Adipocyte (in vitro differentiated cells): ENCODE measurements around the gene EML6.

Experiments
- DNase-seq: peaks from one replicate; pipeline ENCODE4 v3.0.0-alpha.2; 2015; ENCODE audit warnings: low read depth
- H3K27me3 ChIP-seq: replicated peaks from 2 replicates; pipeline ENCODE4 v1.7.0; 2013; ENCODE audit warnings: mild to moderate bottlenecking, low read length, moderate library complexity; ENCODE audit not compliant: control insufficient read depth, insufficient read depth
- H3K36me3 ChIP-seq: 2 replicates; pipeline ENCODE4 v1.7.0; 2013; ENCODE audit warnings: low read length, mild to moderate bottlenecking, moderate library complexity; ENCODE audit not compliant: control insufficient read depth, insufficient read depth, severe bottlenecking
- H3K4me1 ChIP-seq: 2 replicates; pipeline ENCODE4 v1.7.0; 2013; ENCODE audit warnings: mild to moderate bottlenecking, low read length, moderate library complexity; ENCODE audit not compliant: control insufficient read depth, insufficient read depth
- H3K4me3 ChIP-seq: 2 replicates; pipeline ENCODE4 v1.7.0; 2013; ENCODE audit warnings: mild to moderate bottlenecking, low read length, moderate library complexity
- H3K9ac ChIP-seq: 2 replicates; pipeline ENCODE4 v1.7.0; 2013; ENCODE audit warnings: mild to moderate bottlenecking, low read length, moderate library complexity
- H3K9me3 ChIP-seq: 2 replicates; pipeline ENCODE4 v1.7.0; 2013; ENCODE audit warnings: mild to moderate bottlenecking, low read length, moderate library complexity; ENCODE audit not compliant: control insufficient read depth

Gene EML6

GRCh38 chr2:54776494-54776893 is 53.0 kb downstream of the EML6 start:
- no peaks in the 10 kb centered on the region for H3K27me3 ChIP-seq
- no peak for DNase-seq
- H3K9ac ChIP-seq: no peak overlapping the region
- no peak overlapping the region for H3K4me3 ChIP-seq
- H3K36me3 ChIP-seq: no peaks in the 10 kb centered on the region
- peaks cover 14% of the 10 kb centered on the region for H3K4me1 ChIP-seq
- H3K9me3 ChIP-seq: peaks cover 4% of the 10 kb centered on the region

DNA sequence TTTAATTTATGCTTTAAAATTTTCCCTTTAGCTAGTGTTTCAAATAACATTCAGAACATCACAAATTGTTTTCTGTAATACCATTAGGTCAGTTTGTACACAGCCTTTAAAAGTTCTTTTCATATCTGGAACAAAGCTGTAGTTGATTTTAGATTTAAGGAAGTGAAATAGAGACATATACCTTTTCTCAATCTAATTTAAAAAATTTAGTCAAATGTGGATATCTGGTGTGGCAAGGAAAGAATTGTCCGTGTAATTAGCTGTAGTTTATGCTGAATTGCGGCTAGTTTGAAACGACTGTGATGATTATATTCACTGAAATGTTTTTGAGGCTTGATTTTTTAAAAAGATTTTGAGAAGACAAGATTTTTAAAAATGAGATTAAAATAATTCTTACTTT is 59.9 kb downstream of the EML6 start:
- Histone ChIP-seq H3K9ac (no peak overlapping the region), H3K36me3 (no peaks in the 10 kb centered on the region), H3K4me1 (no peaks in the 10 kb centered on the region), H3K27me3 (no peaks in the 10 kb centered on the region), H3K9me3 (no peaks in the 10 kb centered on the region), H3K4me3 (no peak overlapping the region)
- no peak for DNase-seq

- no peak overlapping the region for H3K9ac ChIP-seq
- H3K27me3 ChIP-seq: no peaks in the 10 kb centered on the region
- H3K4me3 ChIP-seq: no peak overlapping the region
- H3K9me3 ChIP-seq: no peaks in the 10 kb centered on the region
- H3K36me3 ChIP-seq: no peaks in the 10 kb centered on the region
- DNase-seq: no peak
- no peaks in the 10 kb centered on the region for H3K4me1 ChIP-seq
Observed at GRCh38 chr2:54787270-54787669, 63.8 kb downstream of the EML6 start.

GRCh38 chr2:54787755-54788366 is 64.4 kb downstream of the EML6 start:
- H3K36me3 ChIP-seq: no peaks in the 10 kb centered on the region
- H3K27me3 ChIP-seq: no peaks in the 10 kb centered on the region
- no peaks in the 10 kb centered on the region for H3K9me3 ChIP-seq
- no peak overlapping the region for H3K9ac ChIP-seq
- DNase-seq: no peak
- no peaks in the 10 kb centered on the region for H3K4me1 ChIP-seq
- H3K4me3 ChIP-seq: no peak overlapping the region

DNA sequence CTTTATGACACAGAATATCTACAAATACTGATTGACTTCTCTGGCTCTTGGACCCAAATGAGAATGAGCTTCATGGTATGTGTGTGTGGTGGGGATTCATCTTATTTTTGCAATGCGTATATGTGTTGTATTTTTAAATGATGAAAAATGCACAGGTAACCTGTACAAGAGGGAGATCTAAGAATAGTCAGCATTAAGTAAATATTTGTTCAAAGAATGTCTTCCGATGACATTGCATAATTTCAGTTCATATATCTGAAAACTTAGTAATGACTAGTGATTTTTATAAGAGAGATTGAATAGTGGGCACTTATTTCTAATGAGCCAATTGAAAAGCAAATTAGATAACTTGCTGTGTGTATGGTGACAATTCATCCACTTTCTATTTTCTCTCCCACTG is 66.4 kb downstream of the EML6 start:
- H3K36me3 ChIP-seq: no peaks in the 10 kb centered on the region
- no peaks in the 10 kb centered on the region for H3K9me3 ChIP-seq
- H3K27me3 ChIP-seq: no peaks in the 10 kb centered on the region
- H3K4me3 ChIP-seq: no peak overlapping the region
- H3K4me1 ChIP-seq: no peaks in the 10 kb centered on the region
- DNase-seq: no peak
- no peak overlapping the region for H3K9ac ChIP-seq

- no peaks in the 10 kb centered on the region for H3K36me3 ChIP-seq
- no peaks in the 10 kb centered on the region for H3K27me3 ChIP-seq
- DNase-seq: no peak
- no peak overlapping the region for H3K4me3 ChIP-seq
- H3K4me1 ChIP-seq: no peaks in the 10 kb centered on the region
- no peaks in the 10 kb centered on the region for H3K9me3 ChIP-seq
- no peak overlapping the region for H3K9ac ChIP-seq
Observed at GRCh38 chr2:54791831-54792230, 68.4 kb downstream of the EML6 start.

DNA sequence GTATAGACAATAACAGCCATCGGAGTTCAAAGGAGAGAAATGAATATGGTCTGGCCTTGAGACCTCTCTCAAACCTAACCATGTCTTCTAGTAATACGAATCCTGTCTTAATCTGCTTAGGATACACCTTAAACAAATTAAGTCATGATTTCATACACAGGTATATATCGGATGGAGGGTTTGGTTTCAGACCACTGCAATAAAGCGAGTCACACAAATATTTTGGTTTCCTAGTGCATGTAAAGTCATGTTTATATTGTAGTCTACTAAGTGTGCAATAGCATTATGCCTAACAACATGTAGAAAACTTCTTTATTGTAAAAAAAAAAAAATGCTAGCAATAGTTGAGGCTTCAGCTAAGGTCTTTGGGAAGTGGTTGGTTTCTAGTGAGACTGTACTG is 73.8 kb downstream of the EML6 start:
- no peak overlapping the region for H3K9ac ChIP-seq
- H3K36me3 ChIP-seq: no peaks in the 10 kb centered on the region
- no peaks in the 10 kb centered on the region for H3K27me3 ChIP-seq
- no peaks in the 10 kb centered on the region for H3K4me1 ChIP-seq
- H3K4me3 ChIP-seq: no peak overlapping the region
- DNase-seq: no peak
- H3K9me3 ChIP-seq: no peaks in the 10 kb centered on the region

DNA sequence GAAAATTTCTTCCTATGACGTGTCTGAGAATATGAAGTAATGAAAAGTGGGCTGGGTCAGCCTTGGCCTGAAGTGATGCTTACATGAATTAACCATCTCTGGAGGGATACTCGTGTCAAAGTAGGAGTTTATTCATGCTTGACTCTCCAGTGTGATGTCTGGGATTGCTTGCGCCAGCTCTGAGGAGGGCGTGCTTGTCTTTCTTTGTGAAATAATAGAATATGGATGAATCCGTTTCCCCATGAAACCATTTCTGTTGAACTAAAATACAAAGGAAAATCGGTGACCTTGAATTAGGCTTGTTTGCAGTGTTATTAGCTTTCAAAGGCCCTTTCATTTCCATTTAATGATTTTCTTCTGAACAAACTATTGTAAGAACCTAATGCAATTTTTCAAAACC is 77.9 kb downstream of the EML6 start:
- Histone ChIP-seq H3K4me3 (no peak overlapping the region), H3K9me3 (no peaks in the 10 kb centered on the region), H3K4me1 (peaks cover 12% of the 10 kb centered on the region), H3K36me3 (no peaks in the 10 kb centered on the region), H3K27me3 (no peaks in the 10 kb centered on the region), H3K9ac (no peak overlapping the region)
- DNase-seq: no peak

DNA sequence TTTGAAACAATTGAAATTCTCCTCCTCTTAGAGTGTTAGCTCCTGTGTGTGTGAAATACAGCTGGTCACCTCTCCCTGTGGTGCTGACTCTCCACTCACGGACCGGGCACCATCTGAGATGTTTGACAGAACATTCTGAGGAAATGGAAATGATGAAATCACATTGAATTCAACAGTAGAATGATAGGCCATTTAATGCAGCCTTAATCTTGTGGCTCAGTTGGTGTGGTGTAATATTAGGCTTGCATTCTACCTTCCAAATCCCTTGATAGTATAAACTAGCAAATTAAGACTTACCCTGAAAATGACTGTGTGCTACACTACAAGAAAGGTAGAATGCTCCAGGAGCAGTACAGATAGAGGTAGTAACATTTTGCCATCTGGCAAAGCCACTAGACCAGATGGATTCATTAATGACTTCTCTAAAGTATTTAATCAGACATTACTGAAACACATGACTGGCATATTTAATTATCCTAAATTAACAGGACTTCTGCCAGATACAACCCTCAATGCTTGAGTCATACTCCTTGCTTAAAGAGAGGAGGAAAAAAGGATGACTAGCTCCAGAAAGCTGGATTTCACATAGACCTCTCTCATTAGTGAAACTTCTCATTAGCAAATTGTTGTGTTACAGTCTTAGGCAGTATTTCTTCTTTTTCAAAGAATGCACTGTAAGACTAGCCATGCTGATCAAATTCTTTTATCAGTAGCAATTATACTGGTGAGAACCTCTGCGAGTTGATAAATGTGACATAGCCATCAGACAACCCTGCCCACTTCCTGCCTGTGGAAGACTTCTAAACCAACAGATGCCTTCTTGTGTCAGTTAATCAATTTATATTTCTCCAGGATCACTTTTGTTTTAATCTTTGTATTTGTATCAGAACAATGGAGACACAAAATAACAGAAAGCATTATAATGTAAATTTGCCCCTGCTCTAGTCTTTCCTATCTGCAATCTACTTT is 80.6 kb downstream of the EML6 start:
- H3K4me1 ChIP-seq: peaks cover 12% of the 10 kb centered on the region
- H3K9me3 ChIP-seq: no peaks in the 10 kb centered on the region
- no peaks in the 10 kb centered on the region for H3K36me3 ChIP-seq
- DNase-seq: no peak
- no peaks in the 10 kb centered on the region for H3K27me3 ChIP-seq
- H3K9ac ChIP-seq: no peak overlapping the region
- H3K4me3 ChIP-seq: no peak overlapping the region

GRCh38 chr2:54805255-54805654 is 81.8 kb downstream of the EML6 start:
- no peak overlapping the region for H3K9ac ChIP-seq
- H3K36me3 ChIP-seq: no peaks in the 10 kb centered on the region
- H3K27me3 ChIP-seq: no peaks in the 10 kb centered on the region
- no peak for DNase-seq
- no peaks in the 10 kb centered on the region for H3K9me3 ChIP-seq
- H3K4me1 ChIP-seq: peaks cover 12% of the 10 kb centered on the region
- no peak overlapping the region for H3K4me3 ChIP-seq

DNA sequence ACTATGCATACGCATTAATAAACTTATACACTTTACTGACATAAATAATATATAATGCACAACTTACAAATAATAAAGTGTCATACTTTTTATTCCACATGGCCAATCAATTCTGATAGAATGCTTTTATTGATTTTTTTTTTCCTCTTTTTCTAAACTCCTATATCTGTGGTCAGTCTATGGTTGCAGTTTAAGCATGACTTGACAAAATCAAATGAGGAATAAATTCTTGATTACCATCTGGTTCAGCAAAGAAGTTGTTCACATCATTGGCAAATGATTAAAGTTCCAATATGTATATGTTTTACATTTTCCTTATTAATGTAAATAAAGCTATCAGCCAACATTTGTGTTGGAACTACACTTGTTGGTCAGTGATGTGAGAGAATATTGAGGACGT is 83.5 kb downstream of the EML6 start:
- H3K36me3 ChIP-seq: no peaks in the 10 kb centered on the region
- no peak overlapping the region for H3K4me3 ChIP-seq
- peaks cover 12% of the 10 kb centered on the region for H3K4me1 ChIP-seq
- no peak overlapping the region for H3K9ac ChIP-seq
- no peaks in the 10 kb centered on the region for H3K9me3 ChIP-seq
- DNase-seq: no peak
- no peaks in the 10 kb centered on the region for H3K27me3 ChIP-seq
